CD4-positive, alpha-beta T cell treated with Interleukin-10 for 1 hour (primary cell): ENCODE measurements around the gene ALG6.
"Not testable (repeated sequence)": the region's sequence is repeated elsewhere in the genome, so short reads cannot be mapped to it uniquely, and the experiment has no call there.

Source experiments
- DNase-seq: peaks from one replicate; pipeline ENCODE4 v3.0.0-alpha.2; 2020

ALG6 gene

GRCh38 chr1:63328781-63329180 lies 38.6 kb upstream of the ALG6 start:
- no peak for DNase-seq

- no peak for DNase-seq
Measured at GRCh38 chr1:63329621-63330330, 37.7 kb upstream of the ALG6 start.

- DNase-seq, result no peak
Measured at GRCh38 chr1:63330331-63330916, 37.0 kb upstream of the ALG6 start.

GRCh38 chr1:63342402-63342801 lies 25.0 kb upstream of the ALG6 start:
- DNase-seq, result no peak

- no peak for DNase-seq
Measured at GRCh38 chr1:63343922-63344321, 23.5 kb upstream of the ALG6 start.

GRCh38 chr1:63350320-63350719 lies 17.1 kb upstream of the ALG6 start:
- DNase-seq, result no peak

DNA sequence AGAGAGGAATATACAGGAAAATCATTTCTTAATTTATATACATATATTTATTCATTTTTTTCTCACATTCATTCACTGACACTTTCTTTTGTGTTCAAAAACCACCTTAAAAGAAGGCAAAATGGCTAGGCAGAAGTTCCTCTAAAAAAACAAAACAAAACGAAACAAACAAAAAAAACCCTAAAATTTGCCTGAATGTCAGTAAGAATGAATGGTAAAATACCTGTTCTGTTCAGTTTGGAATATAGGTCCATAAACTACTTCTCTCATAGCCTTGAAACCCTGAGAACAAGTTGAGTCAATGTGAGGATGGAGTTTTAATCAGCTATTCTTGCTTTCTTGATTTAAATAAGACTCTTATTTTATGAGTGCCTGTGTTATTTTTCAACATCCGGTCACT lies 14.7 kb upstream of the ALG6 start:
- no peak for DNase-seq

- not testable (repeated sequence) for DNase-seq
Measured at GRCh38 chr1:63356234-63356633, 11.2 kb upstream of the ALG6 start.

DNA sequence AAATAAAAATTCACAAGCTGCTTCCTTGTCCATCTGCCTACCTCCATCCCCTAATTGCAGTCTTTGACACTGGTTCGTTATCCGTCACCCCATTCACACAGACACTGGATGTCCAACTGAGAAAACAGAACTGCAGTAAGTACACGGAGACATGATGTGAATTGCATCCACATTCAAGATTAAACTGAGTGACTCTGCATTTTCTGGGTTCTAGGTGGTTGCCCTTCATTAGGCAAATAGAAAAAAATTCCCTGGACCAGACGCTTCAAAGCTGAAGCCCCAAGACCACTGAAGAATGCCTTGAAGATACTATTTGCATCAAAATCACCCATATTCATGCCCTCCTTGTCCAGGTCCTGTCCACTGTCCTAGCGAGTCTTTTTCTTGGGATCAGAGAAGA lies 7.9 kb upstream of the ALG6 start:
- DNase-seq, result no peak

GRCh38 chr1:63362073-63362472 lies 5.4 kb upstream of the ALG6 start:
- no peak for DNase-seq

DNA sequence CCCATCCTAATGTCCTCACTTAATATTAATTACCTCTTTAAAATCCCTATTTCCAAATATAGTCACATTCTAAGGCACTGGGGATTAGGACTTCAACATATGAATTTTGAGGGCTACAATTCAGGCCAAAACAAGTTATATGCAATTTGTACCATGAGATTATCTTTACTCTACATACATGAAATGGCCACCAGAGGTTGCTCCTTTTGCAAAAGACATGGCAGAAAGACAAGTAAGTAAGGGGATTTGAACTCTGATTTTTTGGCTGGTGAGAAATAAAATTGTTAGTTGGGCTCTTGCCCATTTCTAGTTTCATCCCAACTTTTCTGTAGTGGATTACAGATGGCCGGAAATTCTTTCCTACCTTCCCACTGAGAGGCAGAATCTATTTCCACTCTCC lies 4.8 kb upstream of the ALG6 start:
- no peak for DNase-seq

- DNase-seq, result no peak
Measured at GRCh38 chr1:63363014-63363413, 4.4 kb upstream of the ALG6 start.

DNA sequence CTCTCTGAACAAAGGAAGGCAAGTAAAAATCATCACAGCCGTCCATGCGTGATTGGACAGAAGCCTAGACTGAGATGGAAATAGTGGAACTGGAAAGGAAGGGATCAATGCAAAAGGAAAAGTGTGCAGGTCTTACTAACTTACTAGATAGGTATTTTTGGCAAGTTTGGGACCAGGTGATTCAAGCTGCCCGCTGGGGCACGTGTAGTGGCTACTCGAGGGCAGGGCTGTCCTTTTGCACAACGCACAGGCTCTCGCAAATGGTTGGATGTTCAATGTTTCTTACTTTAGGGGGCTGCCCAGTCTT lies 566 bp upstream of the ALG6 start:
- DNase-seq, result no peak

- DNase-seq, result no peak
Measured at GRCh38 chr1:63368131-63368530, 704 bp downstream of the ALG6 start.

DNA sequence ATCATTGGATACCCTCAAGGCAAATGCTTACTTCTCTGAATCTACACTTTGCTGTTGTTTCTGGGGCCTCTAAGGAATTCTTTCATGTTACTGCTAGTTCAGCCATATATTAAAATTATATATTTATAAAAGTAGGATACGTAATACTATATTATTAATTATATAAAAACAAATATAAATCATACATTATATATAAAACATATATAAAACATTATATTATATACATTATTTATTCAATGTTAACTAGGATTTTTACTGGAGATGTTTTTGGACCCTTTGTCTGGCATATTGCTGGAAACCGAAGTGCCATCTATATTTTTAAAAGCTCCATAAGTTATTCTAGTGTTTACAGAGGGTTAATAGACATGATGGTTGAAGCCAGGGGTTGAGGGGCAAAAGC lies 12.2 kb downstream of the ALG6 start:
- DNase-seq, result no peak

DNA sequence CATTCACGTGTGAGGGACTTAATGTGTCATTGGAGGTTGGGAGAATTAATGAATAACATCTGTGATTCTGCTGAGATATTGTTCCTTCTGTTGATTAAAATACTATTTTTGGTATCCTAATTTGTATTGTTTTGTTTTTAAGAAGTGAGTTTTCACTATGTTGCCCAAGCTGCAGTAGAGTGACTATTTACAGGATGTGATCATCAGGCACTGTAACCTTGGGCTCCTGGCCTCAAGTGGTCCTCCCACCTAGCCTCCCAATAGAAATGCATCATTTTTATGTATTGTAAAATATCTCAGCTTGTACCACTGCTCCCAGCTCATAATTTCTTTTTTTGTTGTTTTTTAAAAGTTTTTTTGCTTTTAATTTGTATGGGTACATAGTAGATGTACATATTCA lies 14.3 kb downstream of the ALG6 start:
- no peak for DNase-seq

- DNase-seq, result no peak
Measured at GRCh38 chr1:63401945-63402344, 34.5 kb downstream of the ALG6 start.

DNA sequence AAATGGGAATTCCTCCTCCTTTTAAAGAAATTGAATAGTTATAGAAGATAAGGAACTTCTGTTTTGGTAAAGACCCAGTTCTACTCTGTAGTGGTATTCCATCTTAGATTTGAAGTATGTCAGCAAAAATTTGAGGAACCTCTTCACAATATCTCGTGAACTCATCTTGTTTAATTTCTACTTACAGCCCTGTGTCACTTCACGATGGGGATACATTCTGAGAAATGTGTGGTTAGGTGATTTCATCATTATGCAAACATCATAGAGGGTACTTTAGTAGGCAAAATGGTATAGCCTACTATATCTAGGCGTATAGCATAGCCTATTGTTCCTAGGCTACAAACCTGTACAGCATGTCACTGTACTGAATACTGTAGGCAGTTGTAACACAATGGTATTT lies 36.0 kb downstream of the ALG6 start:
- DNase-seq, result no peak

- no peak for DNase-seq
Measured at GRCh38 chr1:63405021-63405420, 37.6 kb downstream of the ALG6 start.

DNA sequence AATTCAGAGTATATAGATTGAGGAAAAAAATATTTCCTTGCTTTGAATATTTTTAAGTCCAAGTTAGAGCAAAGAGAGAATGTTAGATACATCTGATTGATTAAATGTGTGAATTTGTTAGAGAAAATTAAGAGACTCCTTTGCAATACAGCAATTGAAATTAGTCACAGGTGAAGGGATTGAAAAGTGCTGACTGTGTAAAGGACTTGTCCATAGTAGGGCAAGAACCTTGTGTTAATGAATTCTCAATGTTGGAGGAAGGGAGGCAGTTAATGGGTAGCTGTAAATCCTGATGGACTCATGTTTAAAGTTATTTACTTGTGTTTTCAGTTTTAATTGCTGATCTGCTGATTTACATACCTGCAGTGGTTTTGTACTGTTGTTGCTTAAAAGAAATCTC lies 38.6 kb downstream of the ALG6 start:
- DNase-seq, result no peak

- DNase-seq, result no peak
Measured at GRCh38 chr1:63407002-63407401, 39.6 kb downstream of the ALG6 start.

- DNase-seq, result no peak
Measured at GRCh38 chr1:63408331-63408730, 40.9 kb downstream of the ALG6 start.

GRCh38 chr1:63411066-63411465 lies 43.6 kb downstream of the ALG6 start:
- DNase-seq, result no peak

DNA sequence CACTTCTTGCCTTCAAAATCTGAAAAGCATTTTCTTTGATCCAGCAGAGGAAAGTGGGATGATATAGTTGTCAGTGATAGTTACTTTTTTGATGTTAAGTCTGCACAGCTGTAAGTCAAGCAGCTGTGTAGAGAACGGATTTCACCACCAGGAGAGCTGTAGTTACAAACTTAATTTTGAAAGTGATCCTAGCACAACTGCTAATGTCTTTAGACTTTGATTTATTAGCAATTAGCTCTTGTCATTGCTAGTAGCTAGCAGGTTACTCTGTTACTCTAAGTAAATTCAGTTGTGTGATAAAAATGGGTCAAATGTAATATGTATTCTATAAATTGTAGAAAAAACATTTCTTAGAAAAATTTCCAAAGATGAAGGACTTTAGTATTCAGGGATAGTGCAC lies 46.0 kb downstream of the ALG6 start:
- DNase-seq, result no peak

DNA sequence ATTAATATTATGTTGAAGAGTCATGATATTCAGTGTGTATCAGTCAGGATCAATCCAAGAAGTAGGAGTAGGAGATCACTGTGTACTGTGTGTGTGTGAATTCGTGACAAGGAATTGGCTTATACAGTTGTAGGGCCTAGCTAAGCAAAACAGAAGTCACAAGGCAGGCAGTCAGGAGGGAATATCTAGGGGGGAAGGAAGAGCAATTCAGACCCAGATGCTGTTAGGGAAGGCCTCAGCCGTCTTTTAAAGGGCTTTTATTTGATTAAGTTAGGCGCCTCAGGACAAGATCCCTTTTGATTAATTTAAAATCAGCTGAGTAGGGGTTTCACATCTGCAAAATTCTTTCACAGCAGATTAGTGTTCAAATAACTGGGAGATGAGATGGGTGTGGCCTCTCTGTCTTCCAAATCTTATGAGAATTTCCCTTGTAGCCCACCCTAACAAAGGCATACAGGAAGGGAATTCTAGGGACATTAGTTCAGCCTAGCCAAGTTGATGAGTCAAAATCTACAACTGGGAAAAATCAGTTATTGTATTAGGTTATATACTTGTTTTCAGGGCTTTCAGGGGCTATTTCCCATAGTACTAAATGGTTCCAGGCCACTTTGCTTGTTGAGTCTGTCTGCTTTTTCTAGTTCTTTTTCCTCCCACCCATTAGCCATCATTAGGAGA lies 47.4 kb downstream of the ALG6 start:
- no peak for DNase-seq
